HCT116 (cell line): ENCODE measurements around the gene NFIB. TPM values are rescaled to one million over a fixed set of nuclear protein-coding genes. Genes with fewer than 3 reads are reported as not detected.

Source experiments
- ATAC-seq: fragments of 200-7000 bp; cut with Tn5 transposase; 2 replicates; pipeline ENCODE4 v1.9.1; 2020; ENCODE audit warnings: mild to moderate bottlenecking, moderate library complexity
- BruUV-seq: library from RNA; stranded (reverse); fragments of 400-500 nt; replicated peaks from 2 replicates; lab custom pipeline; 2021; lab: Mats Ljungman, UMichigan
- CTCF ChIA-PET: fragments of 300-600 bp; sonication (Branson Sonifier 250); formaldehyde crosslinking; loops from one replicate; lab custom pipeline; 2021; ENCODE audit warnings: antibody characterized with exemption; lab: Charles Lee
- POLR2A ChIA-PET: fragments of 300-600, 350-600 bp; sonication (Branson Sonifier 250); formaldehyde crosslinking; loops from one replicate; lab custom pipeline; 2021; ENCODE audit warnings: antibody characterized with exemption; lab: Charles Lee
- RAD21 ChIA-PET, 2 experiments: fragments of 300-600 bp; sonication (Branson Sonifier 250); formaldehyde crosslinking; loops; one replicate each; lab custom pipeline; 2023; ENCODE audit warnings: low total read pairs in 2 of 2; ENCODE audit not compliant: uncharacterized antibody in 2 of 2, unreplicated experiment in 2 of 2, low non-redundant PET in 1 of 2; lab: Charles Lee
- DNase-seq: peaks from one replicate; pipeline ENCODE4 v3.0.0-alpha.2; 2010; ENCODE audit warnings: low read depth, low spot score
- H2AFZ ChIP-seq: fragments of 200-600 bp; shearing (Covaris generic), sonication (generic); 2 replicates; pipeline ENCODE4 v1.6.1; 2017; ENCODE audit warnings: low read depth, mixed run types, mixed read lengths, antibody characterized with exemption, low read length; ENCODE audit not compliant: poor library complexity, severe bottlenecking
- H3K27ac ChIP-seq: 2 replicates; pipeline ENCODE4 v1.5.1; 2012; ENCODE audit warnings: low read depth, low read length
- H3K27me3 ChIP-seq: fragments of 200-600 bp; sonication (generic); 2 replicates; pipeline ENCODE4 v1.6.1; 2016; ENCODE audit warnings: mixed run types, low read length, mixed read lengths; ENCODE audit not compliant: insufficient read depth
- H3K36me3 ChIP-seq, 2 experiments: fragments of 200-500 bp in 1 of 2; fragments of 200-600 bp in 1 of 2; sonication (Bioruptor generic) in 1 of 2; sonication (generic) in 1 of 2; 2 replicates each; pipeline versions ENCODE4 v1.5.1 to v1.6.1; 2014 to 2016; ENCODE audit warnings: low read length in 2 of 2, inconsistent platforms in 1 of 2, mixed read lengths in 1 of 2, mixed run types in 1 of 2; ENCODE audit not compliant: insufficient read depth in 2 of 2, control insufficient read depth in 1 of 2
- H3K4me1 ChIP-seq, 2 experiments: fragments of 200-600 bp in 1 of 2; sonication (generic) in 1 of 2; 2 replicates each; pipeline versions ENCODE4 v1.5.1 to v1.6.1; 2012 to 2017; ENCODE audit warnings: low read length in 2 of 2, inconsistent platforms in 1 of 2, mild to moderate bottlenecking in 1 of 2, mixed read lengths in 1 of 2, mixed run types in 1 of 2, moderate library complexity in 1 of 2; ENCODE audit not compliant: insufficient read depth in 2 of 2, control insufficient read depth in 1 of 2
- H3K4me2 ChIP-seq: fragments of 200-600 bp; sonication (generic); 2 replicates; pipeline ENCODE4 v1.6.1; 2017; ENCODE audit warnings: mixed run types, low read length, mixed read lengths
- H3K4me3 ChIP-seq, 2 experiments: fragments of 200-600 bp in 1 of 2; sonication (generic) in 1 of 2; replicated peaks in 1 of 2; 2 replicates each; pipeline ENCODE4 v1.5.1; 2011 to 2016; ENCODE audit warnings: low read length in 2 of 2, control low read depth in 1 of 2, low read depth in 1 of 2, mild to moderate bottlenecking in 1 of 2, mixed read lengths in 1 of 2, mixed run types in 1 of 2
- H3K79me2 ChIP-seq: fragments of 200-600 bp; sonication (generic); 2 replicates; pipeline ENCODE4 v1.6.1; 2017; ENCODE audit warnings: mild to moderate bottlenecking, mixed run types, low read length, moderate library complexity, mixed read lengths; ENCODE audit not compliant: insufficient read depth
- H3K9ac ChIP-seq: fragments of 200-600 bp; sonication (generic); 2 replicates; pipeline ENCODE4 v1.6.1; 2016; ENCODE audit warnings: low read length, mixed read lengths
- H3K9me2 ChIP-seq: fragments of 200-600 bp; sonication (generic), shearing (Covaris generic); 2 replicates; pipeline ENCODE4 v1.6.1; 2017; ENCODE audit warnings: mixed run types, mild to moderate bottlenecking, moderate library complexity; ENCODE audit not compliant: insufficient read depth
- H3K9me3 ChIP-seq, 2 experiments: fragments of 200-500 bp in 1 of 2; fragments of 200-600 bp in 1 of 2; sonication (Bioruptor generic) in 1 of 2; sonication (generic) in 1 of 2; 2 replicates each; pipeline ENCODE4 v1.6.1; 2014 to 2017; ENCODE audit warnings: low read length in 2 of 2, mixed read lengths in 2 of 2, inconsistent platforms in 1 of 2, low read depth in 1 of 2, mild to moderate bottlenecking in 1 of 2, mixed run types in 1 of 2, moderate library complexity in 1 of 2; ENCODE audit not compliant: control insufficient read depth in 1 of 2, insufficient read depth in 1 of 2
- H4K20me1 ChIP-seq: fragments of 200-600 bp; sonication (generic), shearing (Covaris generic); 2 replicates; pipeline ENCODE4 v1.6.1; 2017; ENCODE audit warnings: mixed run types, mild to moderate bottlenecking, moderate library complexity; ENCODE audit not compliant: insufficient read depth
- ATF3 ChIP-seq: IDR thresholded peaks from 2 replicates; pipeline ENCODE4 v1.6.1; 2012
- CTCF ChIP-seq, 3 experiments: fragments of 200-600 bp in 1 of 3; sonication (generic) in 1 of 3; IDR thresholded peaks in 2 of 3; conservative IDR thresholded peaks in 1 of 3; 2 replicates each; pipeline ENCODE4 v1.5.1; 2012 to 2017; ENCODE audit warnings: low read depth in 2 of 3, low read length in 2 of 3, antibody characterized with exemption in 1 of 3, borderline replicate concordance in 1 of 3, control low read depth in 1 of 3, mild to moderate bottlenecking in 1 of 3, mixed read lengths in 1 of 3, mixed run types in 1 of 3, moderate library complexity in 1 of 3; ENCODE audit not compliant: insufficient read depth in 1 of 3
- EGR1 ChIP-seq: IDR thresholded peaks from 2 replicates; pipeline ENCODE4 v1.6.1; 2012; ENCODE audit warnings: low read depth
- EZH2 ChIP-seq: fragments of 200-600 bp; sonication (generic); IDR thresholded peaks from 2 replicates; pipeline ENCODE4 v1.6.1; 2017; ENCODE audit warnings: antibody characterized with exemption, mixed run types
- EZH2phosphoT487 ChIP-seq: fragments of 200-600 bp; IDR thresholded peaks from 2 replicates; pipeline ENCODE4 v1.6.1; 2018; ENCODE audit warnings: antibody characterized with exemption, borderline replicate concordance
- JUND ChIP-seq: IDR thresholded peaks from 2 replicates; pipeline ENCODE4 v1.6.1; 2012
- RAD21 ChIP-seq: IDR thresholded peaks from 2 replicates; pipeline ENCODE4 v1.6.1; 2012; ENCODE audit warnings: low read depth, mild to moderate bottlenecking
- REST ChIP-seq: IDR thresholded peaks from 2 replicates; pipeline ENCODE4 v1.6.1; 2012; ENCODE audit warnings: low read depth
- SIN3A ChIP-seq: IDR thresholded peaks from 2 replicates; pipeline ENCODE4 v1.6.1; 2012; ENCODE audit warnings: low read depth
- TCF7L2 ChIP-seq: IDR thresholded peaks from 2 replicates; pipeline ENCODE4 v1.7.0; 2011; ENCODE audit warnings: borderline replicate concordance, inconsistent platforms; ENCODE audit not compliant: insufficient read depth, insufficient read length; ENCODE audit errors: extremely low read depth
- YY1 ChIP-seq: IDR thresholded peaks from 2 replicates; pipeline ENCODE4 v1.6.1; 2011; ENCODE audit warnings: low read length, low read depth, moderate library complexity, mild to moderate bottlenecking; ENCODE audit not compliant: insufficient replicate concordance; ENCODE audit errors: extremely low read depth
- ZFX ChIP-seq: fragments of 450-650 bp; IDR thresholded peaks from 2 replicates; pipeline ENCODE4 v1.6.1; 2017
- intact Hi-C: fragments of 100-400 bp; cut with micrococcal nuclease; formaldehyde crosslinking; loops from 2 replicates; pipeline ENCODE4 v1.10.0; 2022
- total RNA-seq: library from RNA; stranded (reverse); gene quantifications from one replicate; pipeline ENCODE4 v1.2.1, GENCODE V29; 2021; ENCODE audit not compliant: unreplicated experiment

Gene NFIB
- total RNA-seq, 1 experiment from 2014 or later = 6.6 TPM

GRCh38 chr9:14336244-14336643 lies 22.3 kb upstream of the NFIB start:
- CTCF ChIA-PET = no interaction called here
- intact Hi-C loops = no loop called here

More at GRCh38 chr9:14336244-14336643, 22.3 kb upstream of the NFIB start:
- Histone ChIP-seq H2AFZ (no peak overlapping the region), H3K4me2 (no peak overlapping the region), H3K79me2 (no peaks in the 10 kb centered on the region), H3K4me3 (no peak overlapping the region), H3K4me1 (no peaks in the 10 kb centered on the region), H3K36me3 (no peaks in the 10 kb centered on the region), H4K20me1 (no peaks in the 10 kb centered on the region), H3K27ac (no peak overlapping the region), H3K9me3 (no peaks in the 10 kb centered on the region), H3K9me2 (no peaks in the 10 kb centered on the region), H3K27me3 (peaks cover 18% of the 10 kb centered on the region; the same call in 1 of the 2 replicates), H3K9ac (no peak overlapping the region)
- BruUV-seq = no TSS peak
- RAD21 ChIA-PET = no interaction called here
- DNase-seq (no peak), ATAC-seq (no peak)
- POLR2A ChIA-PET = no interaction called here
- TF ChIP-seq TCF7L2 (no peak), ATF3 (no peak), REST (no peak), RAD21 (no peak), ZFX (no peak), EZH2 (no peak), EGR1 (no peak), SIN3A (no peak), EZH2phosphoT487 (no peak), CTCF (IDR thresholded peaks at IDR 0.05 in 2 of 3, conservative IDR thresholded peaks at IDR 0.05 in 1 of 3; ENCODE audit: borderline replicate concordance in 1 of 3, insufficient read depth in 1 of 3, low read depth in 2 of 3, low read length in 2 of 3) (no peak), JUND (no peak), YY1 (no peak)
